Heart right ventricle (tissue), 16 donors: ENCODE measurements around the gene ZNF268. TPM values are rescaled to one million over a fixed set of nuclear protein-coding genes. Genes with fewer than 3 reads are reported as not detected.

Source experiments
- ATAC-seq, 8 donors: fragments of 200-7000 bp; cut with Tn5 transposase; one replicate each; pipeline ENCODE4 v1.9.1; 2020; ENCODE audit warnings: mild to moderate bottlenecking in 8 of 8, moderate library complexity in 8 of 8, moderate number of reproducible peaks in 1 of 8
- DNase-seq, 2 donors: peaks; one replicate each; pipeline ENCODE4 v3.0.0-alpha.2; 2020
- H3K27ac ChIP-seq, 10 donors: fragments of 200-600 bp; sonication (generic) in 2 of 10; one replicate each; pipeline versions ENCODE4 v1.5.0 to v1.8.0; 2020 to 2022; ENCODE audit warnings: mild to moderate bottlenecking in 3 of 10
- H3K27me3 ChIP-seq, 7 donors: fragments of 200-600 bp; one replicate each; pipeline ENCODE4 v1.8.0; 2021 to 2022; ENCODE audit warnings: mild to moderate bottlenecking in 2 of 7
- H3K36me3 ChIP-seq, 9 donors: fragments of 200-600 bp; sonication (generic) in 1 of 9; one replicate each; pipeline versions ENCODE4 v1.5.0 to v1.8.0; 2020 to 2022; ENCODE audit warnings: mild to moderate bottlenecking in 2 of 9
- H3K4me1 ChIP-seq, 9 donors: fragments of 200-600 bp; sonication (generic) in 1 of 9; one replicate each; pipeline versions ENCODE4 v1.5.0 to v1.8.0; 2020 to 2022; ENCODE audit warnings: mild to moderate bottlenecking in 4 of 9
- H3K4me3 ChIP-seq, 10 donors: fragments of 200-600 bp; sonication (generic) in 2 of 10; one replicate each; pipeline versions ENCODE4 v1.5.0 to v1.8.0; 2020 to 2022; ENCODE audit warnings: mild to moderate bottlenecking in 7 of 10, moderate library complexity in 2 of 10
- H3K9me3 ChIP-seq, 11 donors: fragments of 200-600 bp in 10 of 11; sonication (generic) in 2 of 11; one replicate each; pipeline versions ENCODE4 v1.5.0 to v1.8.0; 2013 to 2022; ENCODE audit warnings: mild to moderate bottlenecking in 2 of 11, control low read depth in 1 of 11, moderate library complexity in 1 of 11
- WGBS, 2 donors: extraction: QIAGEN DNeasy Blood & Tissue Kit; methylation state at CpG; one replicate each; pipeline ENCODE4 v1.1.7; 2013; ENCODE audit warnings: inconsistent platforms in 1 of 2; 5-methylcytosine and 5-hydroxymethylcytosine counted together
- intact Hi-C, 10 donors: fragments of 100-400 bp; cut with DNase I; formaldehyde crosslinking; loops; one replicate each; pipeline versions ENCODE4 v1.11.1 to v1.14.2; 2022
- polyA plus RNA-seq, 2 donors: library from polyadenylated mRNA; stranded (reverse); fragments of 200-250 nt; gene quantifications; one replicate each; pipeline ENCODE4 v1.2.3, GENCODE V29; 2013
- total RNA-seq, 10 donors: library from RNA; stranded (reverse); fragmentation: NEBNext Ultra II Directional in 3 of 10; extraction: Animal tissue kit (Norgen Biotek cat#: 25700) in 3 of 10; gene quantifications; one replicate each; pipeline versions ENCODE4 v1.2.1 to v1.2.4, GENCODE V29; 2021 to 2023
- TF ChIP-seq, protein P1 (sequence below), 9 donors: fragments of 200-600 bp; sonication (generic) in 2 of 9; IDR thresholded peaks; one replicate each; pipeline versions ENCODE4 v1.5.0 to v1.8.0; 2021 to 2022; ENCODE audit warnings: antibody characterized with exemption in 9 of 9, mild to moderate bottlenecking in 5 of 9, moderate library complexity in 1 of 9
- donor health status: Arrhythmogenic right ventricular cardiomyopathy.
- donor health status: ischemic (EF 13 %, LVEDD 7.1; RV severe dilation, severe dysfunction).
- donor health status: healthy with polysubstance abuse.
- donor health status: DM: no; HTN: yes; CAD: no.
- donor health status: DM: no; HTN: no; CAD: no.
- donor health status: ischemic (EF 25% LVEDD 6.9; RV normal size, moderate dysfunction).
- donor health status: ischemic (EF 25% LVEDD 5.7; RV mildly dilated, moderate dysfunction).
- donor health status: healthy.
- donor health status: DM: yes; HTN: yes; CAD: no.
- donor health status: Ischemic cardiomyopathy.
- donor health status: ischemic (EF 35%, LVEDD 5.7; RV mildly dilated, moderate dysfunction).
- donor health status: nonischemic (EF 11% LVEDD 7.7; RV severe dilation, severe dysfunction).
- donor health status: DM: yes; HTN: yes; CAD: no.
- donor health status: PGD.
- donor health status: ischemic (EF 29% LVEDD 5.4; RV normal size, mild dysfunction).
- donor health status: nonischemic (EF 23%, LVEDD 6.1; RV moderate dilation, normal function).

Gene ZNF268
- total and polyA plus RNA-seq, 12 donors, result 2.2 to 13.5 (median 11.2) TPM

DNA sequence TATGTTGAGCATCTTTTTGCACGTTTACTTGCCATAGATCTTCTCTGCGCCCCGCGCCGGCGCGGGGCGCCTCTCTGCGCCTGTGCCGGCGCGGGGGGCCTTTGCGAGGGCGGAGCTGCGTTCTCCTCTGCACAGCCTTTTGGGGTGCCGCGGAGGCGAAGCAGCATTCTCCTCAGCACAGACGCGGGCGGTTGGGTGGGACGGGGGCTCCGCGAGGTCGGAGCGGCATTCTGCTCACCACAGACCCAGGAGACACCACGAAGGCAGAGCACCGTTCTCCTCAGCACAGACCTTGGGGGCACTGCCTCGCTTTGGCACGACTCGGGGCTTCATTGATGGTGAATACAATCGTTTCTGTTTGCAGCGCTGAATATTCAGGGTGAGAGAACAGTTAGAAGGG is 82.9 kb downstream of the ZNF268 start:
- H3K4me1 ChIP-seq, result no peaks in the 10 kb centered on the region
- H3K36me3 ChIP-seq, result no peaks in the 10 kb centered on the region
- intact Hi-C loops, result no loop called here
- no peak overlapping the region for H3K4me3 ChIP-seq
- TF ChIP-seq, protein P1, sequence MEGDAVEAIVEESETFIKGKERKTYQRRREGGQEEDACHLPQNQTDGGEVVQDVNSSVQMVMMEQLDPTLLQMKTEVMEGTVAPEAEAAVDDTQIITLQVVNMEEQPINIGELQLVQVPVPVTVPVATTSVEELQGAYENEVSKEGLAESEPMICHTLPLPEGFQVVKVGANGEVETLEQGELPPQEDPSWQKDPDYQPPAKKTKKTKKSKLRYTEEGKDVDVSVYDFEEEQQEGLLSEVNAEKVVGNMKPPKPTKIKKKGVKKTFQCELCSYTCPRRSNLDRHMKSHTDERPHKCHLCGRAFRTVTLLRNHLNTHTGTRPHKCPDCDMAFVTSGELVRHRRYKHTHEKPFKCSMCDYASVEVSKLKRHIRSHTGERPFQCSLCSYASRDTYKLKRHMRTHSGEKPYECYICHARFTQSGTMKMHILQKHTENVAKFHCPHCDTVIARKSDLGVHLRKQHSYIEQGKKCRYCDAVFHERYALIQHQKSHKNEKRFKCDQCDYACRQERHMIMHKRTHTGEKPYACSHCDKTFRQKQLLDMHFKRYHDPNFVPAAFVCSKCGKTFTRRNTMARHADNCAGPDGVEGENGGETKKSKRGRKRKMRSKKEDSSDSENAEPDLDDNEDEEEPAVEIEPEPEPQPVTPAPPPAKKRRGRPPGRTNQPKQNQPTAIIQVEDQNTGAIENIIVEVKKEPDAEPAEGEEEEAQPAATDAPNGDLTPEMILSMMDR (IDR thresholded peaks at IDR 0.05), result no peak
- peaks cover 0 to 6% (median 0%) of the 10 kb centered on the region in 11 donors for H3K9me3 ChIP-seq
- WGBS, 2 donors, result 82 to 85% methylated on average over 28 to 33 of the region's 33 CpGs
- no peak overlapping the region for H3K27ac ChIP-seq
- ATAC-seq (peak in 1 of 8 donors; percentile 87), DNase-seq (no peak)
- no peaks in the 10 kb centered on the region for H3K27me3 ChIP-seq

Other genes with a start within 250 kb of the ZNF268 start
- 10 to 100 TPM in 9 of 10 donors, 1 to 10 TPM in 1; 9.3 to 14.4 (median 12.3) TPM for gene ZNF605, start 225.2 kb upstream of the ZNF268 start, total RNA-seq
- 1 to 10 TPM; 2.0 to 9.7 TPM for gene ZNF605, start 225.2 kb upstream of the ZNF268 start, polyA plus RNA-seq
- 1 to 10 TPM; 2.8 to 6.2 (median 4.1) TPM for gene ZNF26, start 195.1 kb upstream of the ZNF268 start, total RNA-seq
- 1 to 10 TPM; 2.3 to 3.0 TPM for gene ZNF26, start 195.1 kb upstream of the ZNF268 start, polyA plus RNA-seq
- gene ZNF84, start 144.0 kb upstream of the ZNF268 start, total RNA-seq, result 10 to 100 TPM; 13.3 to 23.0 (median 18.3) TPM
- gene ZNF84, start 144.0 kb upstream of the ZNF268 start, polyA plus RNA-seq, result 10 to 100 TPM in 1 of 2 donors, 1 to 10 TPM in 1; 4.6 to 12.0 TPM
- 10 to 100 TPM in 2 of 10 donors, 1 to 10 TPM in 8; 6.8 to 10.5 (median 9.1) TPM for gene ZNF140, start 100.6 kb upstream of the ZNF268 start, total RNA-seq
- gene ZNF140, start 100.6 kb upstream of the ZNF268 start, polyA plus RNA-seq, result 10 to 100 TPM in 1 of 2 donors, 1 to 10 TPM in 1; 8.6 to 11.9 TPM
- gene ZNF891, start 51.2 kb upstream of the ZNF268 start, total RNA-seq, result 1 to 10 TPM in 3 of 10 donors, under 1 TPM in 7; 0.64 to 1.2 (median 0.88) TPM
- 1 to 10 TPM in 1 of 2 donors, under 1 TPM in 1; 0.23 to 1.0 TPM for gene ZNF891, start 51.2 kb upstream of the ZNF268 start, polyA plus RNA-seq
- gene ZNF10, start 50.9 kb upstream of the ZNF268 start, total RNA-seq, result 10 to 100 TPM in 2 of 10 donors, 1 to 10 TPM in 8; 6.5 to 10.5 (median 9.5) TPM
- gene ZNF10, start 50.9 kb upstream of the ZNF268 start, polyA plus RNA-seq, result 1 to 10 TPM; 3.1 to 8.8 TPM
- gene ANHX, start 54.4 kb downstream of the ZNF268 start, total RNA-seq, result not detected
- not detected for gene ANHX, start 54.4 kb downstream of the ZNF268 start, polyA plus RNA-seq